ENCODE measurements around the gene ZFP1.

DNA sequence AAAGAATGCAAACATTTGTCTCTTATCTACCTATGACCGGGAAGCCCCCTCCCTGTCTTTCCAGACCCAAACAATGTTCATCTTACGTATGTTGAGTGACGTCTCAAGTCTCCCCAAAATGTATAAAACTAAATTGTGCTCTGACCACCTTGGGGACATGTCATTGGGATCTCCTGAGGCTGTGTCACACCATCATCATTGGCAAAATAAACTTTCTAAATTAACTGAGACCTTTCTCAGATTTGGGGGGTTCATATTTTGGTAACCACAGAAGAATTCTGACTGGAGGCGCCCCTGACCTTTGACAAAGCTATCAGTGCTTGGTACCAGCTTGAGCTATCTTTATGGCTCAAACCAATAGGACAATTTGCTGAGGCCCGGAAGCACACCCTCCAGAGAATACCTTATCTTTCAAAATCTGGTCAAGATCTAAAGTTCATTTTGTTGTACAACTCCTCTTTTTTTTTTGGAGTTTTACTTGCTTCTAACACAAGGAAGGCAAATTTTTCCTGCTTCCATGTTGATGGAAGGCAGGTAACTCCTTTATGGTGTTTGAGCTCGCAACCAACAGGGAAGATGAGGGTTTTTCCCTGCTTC is 29.3 kb upstream of the ZFP1 start:
- TF ChIP-seq, protein P1, sequence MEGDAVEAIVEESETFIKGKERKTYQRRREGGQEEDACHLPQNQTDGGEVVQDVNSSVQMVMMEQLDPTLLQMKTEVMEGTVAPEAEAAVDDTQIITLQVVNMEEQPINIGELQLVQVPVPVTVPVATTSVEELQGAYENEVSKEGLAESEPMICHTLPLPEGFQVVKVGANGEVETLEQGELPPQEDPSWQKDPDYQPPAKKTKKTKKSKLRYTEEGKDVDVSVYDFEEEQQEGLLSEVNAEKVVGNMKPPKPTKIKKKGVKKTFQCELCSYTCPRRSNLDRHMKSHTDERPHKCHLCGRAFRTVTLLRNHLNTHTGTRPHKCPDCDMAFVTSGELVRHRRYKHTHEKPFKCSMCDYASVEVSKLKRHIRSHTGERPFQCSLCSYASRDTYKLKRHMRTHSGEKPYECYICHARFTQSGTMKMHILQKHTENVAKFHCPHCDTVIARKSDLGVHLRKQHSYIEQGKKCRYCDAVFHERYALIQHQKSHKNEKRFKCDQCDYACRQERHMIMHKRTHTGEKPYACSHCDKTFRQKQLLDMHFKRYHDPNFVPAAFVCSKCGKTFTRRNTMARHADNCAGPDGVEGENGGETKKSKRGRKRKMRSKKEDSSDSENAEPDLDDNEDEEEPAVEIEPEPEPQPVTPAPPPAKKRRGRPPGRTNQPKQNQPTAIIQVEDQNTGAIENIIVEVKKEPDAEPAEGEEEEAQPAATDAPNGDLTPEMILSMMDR (IDR thresholded peaks at IDR 0.05): no peak
- TF ChIP-seq POLR2A (IDR thresholded peaks at IDR 0.05): no peak
